Trophoblast cell (in vitro differentiated cells and primary cell): ENCODE data around the gene CALML4.

Experiments used
- DNase-seq, 2 donors: peaks; one replicate each; pipeline ENCODE4 v3.0.0-alpha.2; 2016
- H2AFZ ChIP-seq: 2 replicates; pipeline ENCODE4 v1.6.1; 2013; ENCODE audit warnings: low read length, moderate library complexity, mild to moderate bottlenecking; ENCODE audit not compliant: insufficient read depth, poor library complexity
- H2AK5ac ChIP-seq: 2 replicates; pipeline ENCODE4 v1.6.1; 2013; ENCODE audit warnings: mild to moderate bottlenecking, low read length
- H2BK120ac ChIP-seq: 2 replicates; pipeline ENCODE4 v1.6.1; 2013; ENCODE audit warnings: low read length, mild to moderate bottlenecking, moderate library complexity; ENCODE audit not compliant: insufficient read depth, poor library complexity
- H2BK12ac ChIP-seq: 2 replicates; pipeline ENCODE4 v1.6.1; 2013; ENCODE audit warnings: mild to moderate bottlenecking, low read length, moderate library complexity
- H2BK5ac ChIP-seq: 2 replicates; pipeline ENCODE4 v1.6.1; 2013; ENCODE audit warnings: low read length, low read depth, moderate library complexity, mild to moderate bottlenecking; ENCODE audit not compliant: poor library complexity
- H3K14ac ChIP-seq: 2 replicates; pipeline ENCODE4 v1.6.1; 2013; ENCODE audit warnings: mild to moderate bottlenecking, low read length
- H3K18ac ChIP-seq: 2 replicates; pipeline ENCODE4 v1.6.1; 2013; ENCODE audit warnings: mild to moderate bottlenecking, low read length
- H3K23ac ChIP-seq: 2 replicates; pipeline ENCODE4 v1.6.1; 2013; ENCODE audit warnings: low read length
- H3K27ac ChIP-seq: 2 replicates; pipeline ENCODE4 v1.5.1; 2013; ENCODE audit warnings: low read depth, mild to moderate bottlenecking, inconsistent platforms, low read length, moderate library complexity
- H3K27me3 ChIP-seq: 2 replicates; pipeline ENCODE4 v1.6.1; 2013; ENCODE audit warnings: inconsistent platforms, mild to moderate bottlenecking, low read length, moderate library complexity; ENCODE audit not compliant: insufficient read depth
- H3K36me3 ChIP-seq, 2 experiments: 1 replicate in 1 of 2; 2 replicates in 1 of 2; pipeline ENCODE4 v1.6.1; 2013; ENCODE audit warnings: low read length in 2 of 2, mild to moderate bottlenecking in 2 of 2, moderate library complexity in 1 of 2; ENCODE audit not compliant: insufficient read depth in 2 of 2, control insufficient read depth in 1 of 2
- H3K4ac ChIP-seq: 2 replicates; pipeline ENCODE4 v1.6.1; 2013; ENCODE audit warnings: low read depth, mild to moderate bottlenecking, low read length, moderate library complexity
- H3K4me1 ChIP-seq, 2 experiments: 1 replicate in 1 of 2; 2 replicates in 1 of 2; pipeline ENCODE4 v1.6.1; 2013; ENCODE audit warnings: low read length in 2 of 2, mild to moderate bottlenecking in 2 of 2, moderate library complexity in 1 of 2; ENCODE audit not compliant: insufficient read depth in 2 of 2, control insufficient read depth in 1 of 2
- H3K4me2 ChIP-seq: 2 replicates; pipeline ENCODE4 v1.6.1; 2013; ENCODE audit warnings: inconsistent platforms, mild to moderate bottlenecking, low read length, moderate library complexity
- H3K4me3 ChIP-seq: 2 replicates; pipeline ENCODE4 v1.5.1; 2013; ENCODE audit warnings: mild to moderate bottlenecking, low read depth, low read length, inconsistent platforms
- H3K79me1 ChIP-seq: one replicate; pipeline ENCODE4 v1.6.1; 2013; ENCODE audit warnings: low read length
- H3K79me2 ChIP-seq: 2 replicates; pipeline ENCODE4 v1.6.1; 2013; ENCODE audit warnings: low read length, mild to moderate bottlenecking; ENCODE audit not compliant: control insufficient read depth, insufficient read depth, poor library complexity
- H3K9ac ChIP-seq: 2 replicates; pipeline ENCODE4 v1.6.1; 2013; ENCODE audit warnings: mild to moderate bottlenecking, low read length
- H3K9me3 ChIP-seq: 2 replicates; pipeline ENCODE4 v1.6.1; 2013; ENCODE audit warnings: low read depth, mild to moderate bottlenecking, control low read depth, inconsistent platforms, low read length; ENCODE audit not compliant: insufficient read depth
- H4K12ac ChIP-seq: 2 replicates; pipeline ENCODE4 v1.6.1; 2013; ENCODE audit warnings: low read depth, mild to moderate bottlenecking, low read length, moderate library complexity
- H4K8ac ChIP-seq: 2 replicates; pipeline ENCODE4 v1.6.1; 2013; ENCODE audit warnings: low read depth, mild to moderate bottlenecking, low read length, moderate library complexity
- H4K91ac ChIP-seq: one replicate; pipeline ENCODE4 v1.6.1; 2013; ENCODE audit warnings: low read depth, mild to moderate bottlenecking, low read length, moderate library complexity
- WGBS: extraction: QIAGEN DNeasy Blood & Tissue Kit; methylation state at CpG from one replicate; pipeline ENCODE4 v1.1.7; 2013; ENCODE audit warnings: missing lambda C conversion rate; ENCODE audit not compliant: insufficient read length, insufficient coverage; ENCODE audit errors: extremely low coverage; 5-methylcytosine and 5-hydroxymethylcytosine counted together

Gene CALML4

GRCh38 chr15:68192117-68192516 lies 13.0 kb downstream of the CALML4 start:
- Histone ChIP-seq H2BK12ac (no peak overlapping the region), H3K79me1 (no peaks in the 10 kb centered on the region), H3K9ac (no peak overlapping the region), H4K91ac (no peak overlapping the region), H2BK120ac (no peak overlapping the region), H4K12ac (no peak overlapping the region), H2AFZ (no peak overlapping the region), H3K79me2 (no peaks in the 10 kb centered on the region), H3K23ac (no peak overlapping the region), H2AK5ac (no peak overlapping the region), H4K8ac (no peak overlapping the region), H3K9me3 (no peaks in the 10 kb centered on the region), H3K14ac (no peak overlapping the region), H3K4me1 (no peaks in the 10 kb centered on the region), H3K36me3 (peaks cover 13 to 35% of the 10 kb centered on the region in 2 experiments), H3K4ac (no peak overlapping the region), H3K4me3 (no peak overlapping the region), H3K18ac (no peak overlapping the region), H3K27ac (no peak overlapping the region), H2BK5ac (no peak overlapping the region), H3K4me2 (no peak overlapping the region), H3K27me3 (no peaks in the 10 kb centered on the region)
- WGBS = no CpG with 5 or more reads among the region's 4 CpGs
- DNase-seq = peak in 1 of 2 donors; percentile 43

- Histone ChIP-seq H3K79me2 (no peaks in the 10 kb centered on the region), H3K23ac (no peak overlapping the region), H2AFZ (no peak overlapping the region), H3K9ac (no peak overlapping the region), H3K36me3 (peaks cover 15 to 33% of the 10 kb centered on the region in 2 experiments), H3K4me1 (no peaks in the 10 kb centered on the region), H3K4ac (no peak overlapping the region), H3K4me2 (no peak overlapping the region), H3K79me1 (no peaks in the 10 kb centered on the region), H3K27ac (no peak overlapping the region), H4K12ac (no peak overlapping the region), H3K4me3 (no peak overlapping the region), H3K27me3 (no peaks in the 10 kb centered on the region), H2BK120ac (no peak overlapping the region), H3K9me3 (no peaks in the 10 kb centered on the region), H3K18ac (no peak overlapping the region), H4K8ac (no peak overlapping the region), H2BK12ac (no peak overlapping the region), H4K91ac (no peak overlapping the region), H2AK5ac (no peak overlapping the region), H3K14ac (no peak overlapping the region), H2BK5ac (no peak overlapping the region)
- no CpG with 5 or more reads among the region's 3 CpGs for WGBS
- peak in 1 of 2 donors; percentile 33 for DNase-seq
These were observed 13.6 kb downstream of the CALML4 start for GRCh38 chr15:68191555-68191954.

- WGBS = no CpG with 5 or more reads among the region's 4 CpGs
- H2BK120ac ChIP-seq = no peak overlapping the region
- H3K79me2 ChIP-seq = no peaks in the 10 kb centered on the region
- no peak overlapping the region for H2BK12ac ChIP-seq
- no peak overlapping the region for H3K18ac ChIP-seq
- no peak overlapping the region for H2BK5ac ChIP-seq
- no peak overlapping the region for H4K8ac ChIP-seq
- H3K9me3 ChIP-seq = no peaks in the 10 kb centered on the region
- H3K14ac ChIP-seq = no peak overlapping the region
- no peak overlapping the region for H2AFZ ChIP-seq
- no peak overlapping the region for H4K12ac ChIP-seq
- no peak for DNase-seq
- H3K27ac ChIP-seq = no peak overlapping the region
- H3K9ac ChIP-seq = no peak overlapping the region
- H2AK5ac ChIP-seq = no peak overlapping the region
- no peak overlapping the region for H3K4me3 ChIP-seq
- no peak overlapping the region for H3K23ac ChIP-seq
- no peaks in the 10 kb centered on the region for H3K27me3 ChIP-seq
- H3K4me1 ChIP-seq = no peaks in the 10 kb centered on the region
- H3K4ac ChIP-seq = no peak overlapping the region
- no peak overlapping the region for H3K4me2 ChIP-seq
- H3K79me1 ChIP-seq = no peaks in the 10 kb centered on the region
- peaks cover 15 to 30% of the 10 kb centered on the region in 2 experiments for H3K36me3 ChIP-seq
- H4K91ac ChIP-seq = no peak overlapping the region
These were observed 15.1 kb downstream of the CALML4 start for GRCh38 chr15:68190048-68190447.

- Histone ChIP-seq H2BK12ac (no peak overlapping the region), H3K9me3 (no peaks in the 10 kb centered on the region), H2BK5ac (no peak overlapping the region), H2AK5ac (no peak overlapping the region), H4K8ac (no peak overlapping the region), H3K4me3 (no peak overlapping the region), H3K27ac (no peak overlapping the region), H3K4me2 (no peak overlapping the region), H3K14ac (no peak overlapping the region), H3K27me3 (no peaks in the 10 kb centered on the region), H3K23ac (no peak overlapping the region), H4K12ac (no peak overlapping the region), H3K18ac (no peak overlapping the region), H3K9ac (no peak overlapping the region), H4K91ac (no peak overlapping the region), H3K4ac (no peak overlapping the region), H2AFZ (no peak overlapping the region), H3K36me3 (peaks cover 17 to 29% of the 10 kb centered on the region in 2 experiments), H3K4me1 (no peaks in the 10 kb centered on the region), H3K79me2 (no peaks in the 10 kb centered on the region), H3K79me1 (no peaks in the 10 kb centered on the region), H2BK120ac (no peak overlapping the region)
- WGBS = no CpG with 5 or more reads among the region's 2 CpGs
- no peak for DNase-seq
These were observed 16.5 kb downstream of the CALML4 start for GRCh38 chr15:68188647-68189046.
